A673 (cell line): ENCODE results near the gene HMHB1. TPM values are rescaled to one million over a fixed set of nuclear protein-coding genes. Genes with fewer than 3 reads are reported as not detected.

Experiments used
- BruUV-seq: library from RNA; stranded (reverse); fragments of 400-500 nt; replicated peaks from 2 replicates; lab custom pipeline; 2021; lab: Mats Ljungman, UMichigan
- CTCF ChIA-PET: fragments of 300-600 bp; sonication (Branson Sonifier 250); formaldehyde crosslinking; loops from one replicate; lab custom pipeline; 2022; ENCODE audit warnings: antibody characterized with exemption; lab: Charles Lee
- POLR2A ChIA-PET: fragments of 300-600 bp; sonication (Branson Sonifier 250); formaldehyde crosslinking; loops from one replicate; lab custom pipeline; 2022; ENCODE audit warnings: antibody characterized with exemption; ENCODE audit not compliant: low non-redundant PET; lab: Charles Lee
- DNase-seq: peaks from one replicate; pipeline ENCODE4 v3.0.0-alpha.2; 2015; ENCODE audit warnings: low spot score
- H3K27ac ChIP-seq: fragments of 200-600 bp; sonication (generic); 2 replicates; pipeline ENCODE4 v1.5.1; 2016; ENCODE audit warnings: mixed run types, low read depth, mild to moderate bottlenecking, mixed read lengths, antibody characterized with exemption, low read length; ENCODE audit not compliant: poor library complexity, severe bottlenecking
- H3K27me3 ChIP-seq: fragments of 200-600 bp; sonication (generic); replicated peaks from 2 replicates; pipeline ENCODE4 v1.6.1; 2017; ENCODE audit warnings: mixed run types, low read depth, mild to moderate bottlenecking, mixed read lengths, antibody characterized with exemption, low read length; ENCODE audit not compliant: insufficient read depth, poor library complexity
- H3K36me3 ChIP-seq: fragments of 200-600 bp; sonication (generic); 2 replicates; pipeline ENCODE4 v1.6.1; 2016; ENCODE audit warnings: mixed run types, mild to moderate bottlenecking, mixed read lengths, antibody characterized with exemption, low read length; ENCODE audit not compliant: insufficient read depth, poor library complexity, severe bottlenecking
- H3K4me1 ChIP-seq: fragments of 200-600 bp; sonication (generic); 2 replicates; pipeline ENCODE4 v1.6.1; 2017; ENCODE audit warnings: mixed run types, mild to moderate bottlenecking, mixed read lengths, antibody characterized with exemption, low read length; ENCODE audit not compliant: insufficient read depth, poor library complexity, severe bottlenecking
- H3K4me3 ChIP-seq: fragments of 200-600 bp; sonication (generic); 2 replicates; pipeline ENCODE4 v1.5.1; 2016; ENCODE audit warnings: low read depth, mixed run types, mild to moderate bottlenecking, mixed read lengths, low read length; ENCODE audit not compliant: poor library complexity, severe bottlenecking
- H3K9me3 ChIP-seq: fragments of 200-600 bp; sonication (generic); 2 replicates; pipeline ENCODE4 v1.6.1; 2016; ENCODE audit warnings: mixed run types, low read depth, mild to moderate bottlenecking, mixed read lengths, antibody characterized with exemption, low read length; ENCODE audit not compliant: poor library complexity, severe bottlenecking
- EZH2 ChIP-seq: fragments of 200-600 bp; sonication (generic); IDR thresholded peaks from 2 replicates; pipeline ENCODE4 v1.6.1; 2017; ENCODE audit warnings: borderline replicate concordance, low read depth, mild to moderate bottlenecking, mixed read lengths, antibody characterized with exemption, low read length; ENCODE audit not compliant: poor library complexity, severe bottlenecking
- intact Hi-C: fragments of 100-400 bp; cut with micrococcal nuclease; formaldehyde crosslinking; loops from one replicate; pipeline ENCODE4 v1.10.0; 2022; ENCODE audit not compliant: unreplicated experiment
- total RNA-seq: library from RNA; stranded (reverse); gene quantifications from 2 replicates; pipeline ENCODE4 v1.2.3, GENCODE V29; 2021
- TF ChIP-seq, protein P1 (sequence below): fragments of 300-800, 200-600 bp; sonication (generic); conservative IDR thresholded peaks from 2 replicates; pipeline ENCODE4 v1.5.1; 2017; ENCODE audit warnings: low read depth, mild to moderate bottlenecking, antibody characterized with exemption, low read length, moderate library complexity, mixed read lengths

HMHB1 gene
- total RNA-seq, 1 experiment from 2014 or later: not detected

DNA sequence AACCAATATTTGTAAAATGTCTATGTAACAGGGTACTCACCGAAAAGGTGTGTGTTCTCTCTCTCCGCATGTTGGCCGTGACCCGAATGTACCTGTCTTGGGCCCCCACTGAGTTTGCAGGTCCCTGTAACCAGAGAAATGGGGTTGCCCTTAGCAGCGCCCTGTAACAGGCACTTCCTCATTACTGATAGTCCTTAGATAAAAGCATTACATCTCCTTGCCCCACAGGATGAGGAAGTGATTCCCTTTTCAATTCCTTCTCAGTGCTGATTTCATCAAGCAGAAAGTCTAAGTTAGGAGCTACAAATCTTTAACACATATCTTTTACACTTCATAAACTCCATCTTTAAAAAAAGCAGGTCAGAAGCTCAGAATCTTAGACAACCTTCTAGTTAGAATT is 15.2 kb upstream of the HMHB1 start:
- TF ChIP-seq EZH2: no peak
- TF ChIP-seq, protein P1, sequence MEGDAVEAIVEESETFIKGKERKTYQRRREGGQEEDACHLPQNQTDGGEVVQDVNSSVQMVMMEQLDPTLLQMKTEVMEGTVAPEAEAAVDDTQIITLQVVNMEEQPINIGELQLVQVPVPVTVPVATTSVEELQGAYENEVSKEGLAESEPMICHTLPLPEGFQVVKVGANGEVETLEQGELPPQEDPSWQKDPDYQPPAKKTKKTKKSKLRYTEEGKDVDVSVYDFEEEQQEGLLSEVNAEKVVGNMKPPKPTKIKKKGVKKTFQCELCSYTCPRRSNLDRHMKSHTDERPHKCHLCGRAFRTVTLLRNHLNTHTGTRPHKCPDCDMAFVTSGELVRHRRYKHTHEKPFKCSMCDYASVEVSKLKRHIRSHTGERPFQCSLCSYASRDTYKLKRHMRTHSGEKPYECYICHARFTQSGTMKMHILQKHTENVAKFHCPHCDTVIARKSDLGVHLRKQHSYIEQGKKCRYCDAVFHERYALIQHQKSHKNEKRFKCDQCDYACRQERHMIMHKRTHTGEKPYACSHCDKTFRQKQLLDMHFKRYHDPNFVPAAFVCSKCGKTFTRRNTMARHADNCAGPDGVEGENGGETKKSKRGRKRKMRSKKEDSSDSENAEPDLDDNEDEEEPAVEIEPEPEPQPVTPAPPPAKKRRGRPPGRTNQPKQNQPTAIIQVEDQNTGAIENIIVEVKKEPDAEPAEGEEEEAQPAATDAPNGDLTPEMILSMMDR: no peak
- H3K9me3 ChIP-seq: no peaks in the 10 kb centered on the region
- CTCF ChIA-PET: no interaction called here
- no TSS peak for BruUV-seq
- peaks cover 7% of the 10 kb centered on the region for H3K27me3 ChIP-seq
- no peak for DNase-seq
- no peak overlapping the region for H3K4me3 ChIP-seq
- peaks cover 11% of the 10 kb centered on the region for H3K4me1 ChIP-seq
- POLR2A ChIA-PET: no interaction called here
- H3K27ac ChIP-seq: no peak overlapping the region
- intact Hi-C loops: no loop called here
- H3K36me3 ChIP-seq: no peaks in the 10 kb centered on the region

DNA sequence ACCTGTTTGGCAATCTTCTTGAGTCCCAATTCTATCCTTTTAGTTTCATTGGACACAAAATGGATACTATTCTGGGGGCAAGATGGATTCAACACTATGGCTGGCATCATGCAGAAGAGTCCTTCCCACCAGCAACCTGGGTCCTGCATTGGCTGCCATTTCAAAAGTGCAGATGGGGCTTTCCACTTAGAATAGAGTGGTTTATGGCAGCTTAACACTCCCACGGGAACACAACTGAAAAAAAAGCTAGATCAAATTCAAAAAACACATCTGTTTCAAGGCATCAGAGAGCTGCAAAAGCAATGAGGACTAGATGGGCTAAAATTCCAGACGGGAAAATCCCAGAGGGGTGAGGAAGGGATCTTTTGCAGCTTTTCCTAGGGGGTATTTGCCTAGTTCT is 11.2 kb upstream of the HMHB1 start:
- Histone ChIP-seq H3K4me3 (no peak overlapping the region), H3K36me3 (no peaks in the 10 kb centered on the region), H3K27me3 (peaks cover 13% of the 10 kb centered on the region), H3K27ac (no peak overlapping the region), H3K4me1 (no peaks in the 10 kb centered on the region), H3K9me3 (no peaks in the 10 kb centered on the region)
- ChIA-PET CTCF (no interaction called here), POLR2A (no interaction called here)
- intact Hi-C loops: no loop called here
- TF ChIP-seq EZH2: no peak
- TF ChIP-seq, protein P1: no peak
- no TSS peak for BruUV-seq
- peak; percentile 9 for DNase-seq

DNA sequence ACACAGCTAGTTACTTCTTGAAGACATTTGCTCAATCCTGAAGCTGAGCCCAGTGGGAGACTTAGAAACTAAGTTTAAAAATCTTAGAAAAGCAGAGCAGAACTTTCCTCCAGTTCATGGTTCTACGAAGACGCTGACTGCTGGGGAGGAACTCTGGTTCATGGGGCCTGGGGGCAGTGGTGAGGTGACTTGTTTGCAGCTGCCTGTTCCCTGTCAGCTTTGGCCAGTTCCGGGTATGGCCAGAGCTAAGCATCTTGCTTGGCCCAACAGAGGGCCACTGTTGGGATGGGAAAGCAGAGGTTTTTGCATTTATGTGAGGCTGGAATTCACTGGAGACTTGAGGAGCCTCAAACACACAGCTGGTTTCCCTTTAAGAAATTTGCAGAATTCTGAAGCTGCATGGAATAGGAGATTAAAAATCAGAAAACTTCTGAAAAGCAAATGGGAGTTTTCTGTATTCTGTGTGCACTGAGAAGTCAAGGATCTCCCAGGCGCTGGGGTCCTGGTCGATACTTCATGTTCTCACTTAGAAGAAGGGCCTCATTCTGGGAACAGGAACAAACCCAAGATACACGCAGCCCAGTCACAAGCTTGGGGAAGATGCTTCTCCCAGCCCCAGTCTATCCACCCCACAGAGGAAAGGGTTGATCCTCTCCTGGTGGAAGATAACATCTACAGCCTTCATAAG is 10.6 kb upstream of the HMHB1 start:
- Histone ChIP-seq H3K4me1 (no peaks in the 10 kb centered on the region), H3K9me3 (no peaks in the 10 kb centered on the region), H3K27ac (no peak overlapping the region), H3K36me3 (no peaks in the 10 kb centered on the region), H3K27me3 (peaks cover 17% of the 10 kb centered on the region), H3K4me3 (no peak overlapping the region)
- POLR2A ChIA-PET: no interaction called here
- no peak for DNase-seq
- CTCF ChIA-PET: no interaction called here
- TF ChIP-seq, protein P1: no peak
- no peak for TF ChIP-seq EZH2
- intact Hi-C loops: no loop called here
- BruUV-seq: no TSS peak
